Mucosa of stomach (tissue), 1 donor: ENCODE data around the gene KCTD16.

Experiments
- H3K27me3 ChIP-seq: one replicate; pipeline ENCODE4 v1.7.0; 2013; ENCODE audit warnings: mild to moderate bottlenecking, low read length; ENCODE audit not compliant: control insufficient read depth, insufficient read depth
- H3K36me3 ChIP-seq: one replicate; pipeline ENCODE4 v1.7.0; 2013; ENCODE audit warnings: low read length; ENCODE audit not compliant: control insufficient read depth, insufficient read depth
- H3K4me1 ChIP-seq: one replicate; pipeline ENCODE4 v1.7.0; 2013; ENCODE audit warnings: mild to moderate bottlenecking, low read length; ENCODE audit not compliant: control insufficient read depth, insufficient read depth
- H3K4me3 ChIP-seq: one replicate; pipeline ENCODE4 v1.7.0; 2013; ENCODE audit warnings: low read length
- H3K9ac ChIP-seq: one replicate; pipeline ENCODE4 v1.7.0; 2013; ENCODE audit warnings: mild to moderate bottlenecking, low read length, moderate library complexity
- H3K9me3 ChIP-seq: one replicate; pipeline ENCODE4 v1.7.0; 2013; ENCODE audit warnings: mild to moderate bottlenecking, low read length, moderate library complexity; ENCODE audit not compliant: control insufficient read depth
- donor health status: Pancreatic carcinoma.

Gene KCTD16

DNA sequence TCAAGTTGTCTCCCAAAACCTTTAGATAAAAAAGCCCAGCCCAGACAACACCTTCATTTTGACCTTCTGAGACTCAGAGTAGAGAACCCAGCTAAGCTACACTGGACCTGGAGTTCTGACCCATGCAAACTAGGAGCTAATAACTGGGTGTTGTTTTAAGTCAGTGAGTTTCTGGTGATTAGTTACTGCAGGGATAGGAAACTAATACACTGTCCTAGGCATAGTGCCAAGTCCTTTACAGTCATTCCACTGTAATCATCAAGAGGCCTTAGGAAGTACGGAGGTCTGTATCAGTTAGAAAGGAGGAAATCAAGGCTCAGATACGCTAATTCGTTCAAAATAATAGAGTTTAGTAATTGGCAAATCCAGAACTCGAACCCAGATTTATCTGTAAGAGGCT lies 197.9 kb downstream of the KCTD16 start:
- Histone ChIP-seq H3K36me3 (no peaks in the 10 kb centered on the region), H3K4me1 (peaks cover 13% of the 10 kb centered on the region), H3K4me3 (no peak overlapping the region), H3K9ac (no peak overlapping the region), H3K9me3 (no peaks in the 10 kb centered on the region), H3K27me3 (no peaks in the 10 kb centered on the region)

DNA sequence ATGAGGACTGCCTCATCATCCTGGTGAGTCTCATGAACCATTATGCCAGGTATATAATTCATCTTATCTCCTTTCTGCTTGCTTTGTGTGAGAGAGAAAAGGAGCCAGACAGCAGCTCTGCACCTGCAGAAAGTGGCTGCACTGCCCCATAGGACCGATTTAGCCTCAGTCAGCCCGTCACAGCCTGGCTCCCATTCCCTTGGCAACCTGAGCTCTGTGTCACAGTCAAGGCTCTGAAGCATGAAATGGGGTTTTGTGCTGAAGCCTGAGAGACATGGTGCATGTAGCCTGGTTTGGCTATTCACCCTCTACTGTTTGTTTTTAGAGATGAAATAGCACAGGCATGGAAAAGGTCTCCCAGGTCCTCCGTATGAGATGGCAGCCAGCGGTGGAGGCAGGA lies 198.3 kb downstream of the KCTD16 start:
- Histone ChIP-seq H3K9ac (no peak overlapping the region), H3K9me3 (no peaks in the 10 kb centered on the region), H3K36me3 (no peaks in the 10 kb centered on the region), H3K4me3 (no peak overlapping the region), H3K27me3 (no peaks in the 10 kb centered on the region), H3K4me1 (peaks cover 13% of the 10 kb centered on the region)

DNA sequence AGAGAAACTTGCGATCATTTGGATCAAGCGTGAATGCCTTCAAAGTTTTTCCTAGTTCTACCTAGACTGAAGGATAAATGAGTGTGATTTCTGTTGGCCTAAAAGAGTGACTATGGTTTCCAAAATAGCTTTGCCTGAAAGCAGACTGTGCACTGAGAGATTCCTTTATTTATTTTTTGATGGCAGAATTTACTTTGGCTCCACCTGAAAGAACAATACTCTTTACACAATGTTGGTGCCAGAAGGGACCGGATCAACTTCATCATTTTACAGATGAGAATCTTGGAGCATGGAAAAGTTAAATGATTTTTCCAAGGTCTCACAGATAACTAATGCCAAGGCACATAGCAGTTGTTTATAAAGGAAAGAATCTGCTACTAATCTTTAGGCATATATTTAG lies 199.6 kb downstream of the KCTD16 start:
- Histone ChIP-seq H3K9ac (no peak overlapping the region), H3K9me3 (no peaks in the 10 kb centered on the region), H3K4me1 (peaks cover 13% of the 10 kb centered on the region), H3K27me3 (no peaks in the 10 kb centered on the region), H3K4me3 (no peak overlapping the region), H3K36me3 (no peaks in the 10 kb centered on the region)

DNA sequence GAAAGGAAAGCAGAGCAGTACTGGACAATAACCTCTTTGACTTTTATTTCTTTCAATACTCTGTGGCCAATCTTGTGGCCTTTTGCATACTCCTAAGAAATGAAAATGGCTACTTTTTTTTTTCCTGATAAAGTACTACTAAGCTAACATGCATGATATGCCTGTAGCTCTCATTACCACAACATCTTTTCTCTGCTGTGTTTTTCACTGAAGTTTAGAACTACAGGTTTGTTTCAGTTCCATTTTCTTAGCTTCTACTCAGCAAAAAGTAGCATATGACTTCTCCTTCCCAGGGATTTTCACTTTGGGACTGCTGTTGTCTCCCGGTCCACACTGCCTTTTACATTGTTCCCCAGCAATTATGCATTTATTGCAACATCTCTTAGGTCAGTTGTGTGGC lies 204.0 kb downstream of the KCTD16 start:
- H3K36me3 ChIP-seq, result no peaks in the 10 kb centered on the region
- H3K9ac ChIP-seq, result no peak overlapping the region
- H3K27me3 ChIP-seq, result no peaks in the 10 kb centered on the region
- no peak overlapping the region for H3K4me3 ChIP-seq
- peaks cover 3% of the 10 kb centered on the region for H3K4me1 ChIP-seq
- H3K9me3 ChIP-seq, result no peaks in the 10 kb centered on the region

DNA sequence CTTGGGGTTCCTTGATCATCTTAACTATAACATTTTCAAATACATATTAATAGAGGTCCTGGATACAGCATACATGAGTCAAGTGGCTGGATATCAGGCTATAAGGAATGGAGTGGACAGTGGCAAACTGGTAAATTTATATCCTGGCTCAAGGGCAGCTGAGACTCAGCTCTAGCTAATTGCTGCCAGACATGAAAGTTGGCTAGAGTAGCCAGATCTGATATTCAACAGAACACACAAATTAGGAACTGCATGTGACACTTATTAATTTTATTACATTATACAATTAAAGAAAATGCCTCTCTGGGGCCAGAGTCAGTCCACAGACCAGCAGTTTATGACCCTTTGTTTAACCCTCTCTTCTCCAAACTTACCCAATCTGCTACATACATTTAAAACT lies 206.5 kb downstream of the KCTD16 start:
- Histone ChIP-seq H3K9me3 (no peaks in the 10 kb centered on the region), H3K36me3 (no peaks in the 10 kb centered on the region), H3K4me1 (no peaks in the 10 kb centered on the region), H3K27me3 (no peaks in the 10 kb centered on the region), H3K4me3 (no peak overlapping the region), H3K9ac (no peak overlapping the region)

DNA sequence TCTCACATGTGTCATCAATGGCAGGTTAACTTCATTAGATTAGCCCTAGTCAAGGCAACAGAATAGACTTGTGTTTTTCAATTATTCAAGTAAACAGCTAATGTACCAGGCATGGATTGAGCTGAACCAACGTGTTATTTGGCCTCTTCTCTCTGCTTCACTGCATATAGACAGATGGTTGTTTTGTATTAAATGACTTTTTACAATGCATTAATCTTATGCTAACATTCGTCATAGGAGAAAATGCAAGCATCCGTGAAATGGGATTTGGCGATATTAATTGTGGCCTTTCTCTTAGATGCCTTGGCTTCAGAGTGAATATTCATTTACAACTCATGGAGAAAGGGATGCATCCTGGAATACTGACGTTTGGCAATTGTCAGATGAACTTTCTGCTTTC lies 208.0 kb downstream of the KCTD16 start:
- Histone ChIP-seq H3K9me3 (no peaks in the 10 kb centered on the region), H3K4me1 (no peaks in the 10 kb centered on the region), H3K36me3 (no peaks in the 10 kb centered on the region), H3K9ac (no peak overlapping the region), H3K27me3 (no peaks in the 10 kb centered on the region), H3K4me3 (no peak overlapping the region)

DNA sequence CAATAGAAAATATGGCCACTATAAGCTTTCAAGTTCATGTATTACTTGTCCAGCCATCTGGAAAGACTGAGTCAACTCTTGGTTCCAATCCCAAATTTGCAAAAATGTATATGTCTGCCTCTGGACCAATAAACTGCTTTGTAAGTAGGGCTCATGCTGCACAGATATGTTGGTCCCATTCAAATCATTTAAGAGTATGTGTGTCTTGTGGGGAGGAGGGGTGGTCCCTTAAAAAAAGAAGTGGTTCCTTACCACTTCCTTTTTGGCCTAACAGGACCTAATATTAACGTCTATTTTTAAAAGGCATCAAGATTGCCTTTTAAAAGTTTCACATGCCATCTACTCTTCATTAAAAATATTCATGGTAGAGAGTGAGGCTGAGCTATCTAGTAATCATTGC lies 214.9 kb downstream of the KCTD16 start:
- H3K36me3 ChIP-seq, result no peaks in the 10 kb centered on the region
- no peak overlapping the region for H3K9ac ChIP-seq
- H3K9me3 ChIP-seq, result no peaks in the 10 kb centered on the region
- H3K4me3 ChIP-seq, result no peak overlapping the region
- no peaks in the 10 kb centered on the region for H3K27me3 ChIP-seq
- no peaks in the 10 kb centered on the region for H3K4me1 ChIP-seq

DNA sequence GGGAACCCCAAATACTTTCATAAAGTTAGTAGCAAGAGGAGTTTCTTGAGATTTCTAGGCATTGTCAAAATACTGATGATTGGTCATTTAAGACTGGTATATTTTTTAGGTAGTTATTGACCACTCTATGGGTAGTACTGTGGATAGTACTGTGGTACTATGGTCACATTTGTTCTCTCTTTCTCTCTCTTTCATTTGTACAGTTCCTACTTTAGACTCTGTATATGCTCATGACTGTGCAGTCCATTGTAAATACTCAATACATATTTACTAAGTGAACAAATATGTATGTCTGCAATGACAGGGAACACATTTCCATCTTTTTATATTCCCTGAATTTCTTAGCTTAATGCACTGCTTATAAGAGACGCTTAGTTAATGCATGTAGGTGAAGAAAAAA lies 215.6 kb downstream of the KCTD16 start:
- no peaks in the 10 kb centered on the region for H3K4me1 ChIP-seq
- H3K9ac ChIP-seq, result no peak overlapping the region
- H3K4me3 ChIP-seq, result no peak overlapping the region
- no peaks in the 10 kb centered on the region for H3K9me3 ChIP-seq
- H3K36me3 ChIP-seq, result no peaks in the 10 kb centered on the region
- H3K27me3 ChIP-seq, result no peaks in the 10 kb centered on the region

DNA sequence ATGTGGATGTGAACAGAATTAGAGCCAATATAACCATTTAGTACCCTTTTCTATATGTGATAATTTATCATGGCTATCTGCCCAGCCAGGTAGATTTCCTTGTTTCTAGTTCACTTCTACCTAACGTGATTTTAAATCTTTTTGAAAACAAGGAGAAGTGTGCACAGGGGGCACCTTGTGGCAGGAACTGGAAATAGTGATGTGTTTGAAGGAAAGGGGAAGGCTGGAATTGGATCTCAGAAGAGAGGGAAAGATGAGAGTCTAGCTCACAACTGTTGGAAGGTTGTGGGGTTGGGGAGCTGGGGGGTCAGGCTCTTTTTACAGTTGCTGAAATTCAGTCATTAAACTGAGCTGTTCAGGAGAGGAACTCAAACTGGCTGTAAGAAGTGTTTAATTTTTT lies 219.5 kb downstream of the KCTD16 start:
- Histone ChIP-seq H3K9me3 (no peaks in the 10 kb centered on the region), H3K27me3 (no peaks in the 10 kb centered on the region), H3K9ac (no peak overlapping the region), H3K4me3 (no peak overlapping the region), H3K36me3 (no peaks in the 10 kb centered on the region), H3K4me1 (no peaks in the 10 kb centered on the region)

DNA sequence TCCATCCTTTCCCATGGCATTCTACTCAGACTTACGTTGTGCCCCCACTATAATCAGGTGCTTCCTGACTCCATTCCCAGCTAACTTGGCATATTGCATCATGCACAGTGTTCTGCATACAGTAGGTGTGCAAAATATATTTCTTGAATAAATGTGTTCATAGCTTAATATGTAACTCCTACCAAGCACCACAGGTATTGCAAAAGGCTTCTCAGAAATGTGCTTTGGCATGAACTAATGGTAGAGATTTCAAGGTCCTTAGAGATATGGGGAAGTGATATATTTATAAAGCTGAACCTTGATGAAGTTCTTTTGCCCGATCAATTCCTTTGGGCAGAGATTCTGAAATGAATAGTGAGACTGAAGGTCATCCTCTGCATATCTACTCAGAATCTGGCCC lies 220.4 kb downstream of the KCTD16 start:
- Histone ChIP-seq H3K4me3 (no peak overlapping the region), H3K36me3 (no peaks in the 10 kb centered on the region), H3K4me1 (no peaks in the 10 kb centered on the region), H3K9ac (no peak overlapping the region), H3K27me3 (no peaks in the 10 kb centered on the region), H3K9me3 (no peaks in the 10 kb centered on the region)

DNA sequence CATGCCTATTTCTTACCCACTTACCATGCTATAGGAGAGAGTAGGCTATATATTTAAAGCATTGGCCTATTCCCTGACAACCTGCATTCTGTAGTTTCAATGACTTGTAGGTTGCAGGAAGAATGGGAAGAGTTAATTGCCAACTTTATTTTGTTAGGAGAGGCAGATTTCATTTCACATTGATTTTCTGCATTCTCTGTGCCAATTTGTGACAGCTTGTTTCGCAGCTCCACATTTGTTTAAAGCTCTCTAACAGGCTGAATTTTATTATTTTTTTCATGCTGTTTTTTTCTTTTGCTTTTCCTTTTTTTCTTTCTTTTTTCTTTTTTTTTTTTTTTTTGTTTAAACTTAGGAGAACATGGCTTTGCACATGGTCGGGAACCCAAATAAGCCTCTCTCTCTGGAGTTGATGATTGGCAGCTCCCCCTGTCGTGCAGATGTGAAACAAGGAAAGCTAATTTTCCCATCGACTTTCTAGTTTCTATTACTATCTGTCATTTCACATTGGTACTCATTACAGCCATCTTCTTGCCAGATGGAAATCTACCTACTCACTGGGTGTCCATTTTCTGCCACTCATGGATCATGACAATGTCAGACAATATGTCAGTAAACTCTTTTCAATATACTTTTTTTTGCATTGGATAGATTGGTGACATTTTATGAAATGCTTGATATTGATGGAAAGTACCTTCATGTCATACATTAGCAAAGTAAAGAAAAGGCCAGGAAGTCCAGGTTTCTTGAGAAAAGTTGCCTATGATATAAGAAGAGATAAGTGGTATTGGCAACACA lies 223.2 kb downstream of the KCTD16 start:
- H3K9ac ChIP-seq, result no peak overlapping the region
- H3K9me3 ChIP-seq, result no peaks in the 10 kb centered on the region
- H3K4me3 ChIP-seq, result no peak overlapping the region
- no peaks in the 10 kb centered on the region for H3K36me3 ChIP-seq
- H3K27me3 ChIP-seq, result no peaks in the 10 kb centered on the region
- H3K4me1 ChIP-seq, result no peaks in the 10 kb centered on the region

DNA sequence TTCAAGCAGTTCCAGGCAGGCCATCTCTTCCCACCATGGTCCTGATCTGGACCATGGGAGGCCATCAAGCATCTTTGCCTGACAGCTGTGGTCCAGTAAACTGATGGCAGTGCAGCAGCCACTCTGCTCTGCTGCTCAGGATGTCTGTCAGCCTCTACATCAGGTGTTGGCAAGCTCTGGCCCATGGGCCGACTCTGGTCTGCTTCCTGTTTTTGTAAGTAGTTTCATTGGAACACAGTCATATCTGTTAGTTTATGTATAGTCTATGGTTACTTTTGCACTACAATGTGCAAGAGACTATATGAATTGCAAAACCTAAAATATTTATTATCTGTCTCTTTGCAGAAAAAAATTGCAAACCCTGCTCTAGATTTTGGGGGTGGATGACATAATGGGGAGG lies 225.0 kb downstream of the KCTD16 start:
- H3K27me3 ChIP-seq, result no peaks in the 10 kb centered on the region
- no peak overlapping the region for H3K9ac ChIP-seq
- no peaks in the 10 kb centered on the region for H3K4me1 ChIP-seq
- no peak overlapping the region for H3K4me3 ChIP-seq
- H3K9me3 ChIP-seq, result no peaks in the 10 kb centered on the region
- no peaks in the 10 kb centered on the region for H3K36me3 ChIP-seq

DNA sequence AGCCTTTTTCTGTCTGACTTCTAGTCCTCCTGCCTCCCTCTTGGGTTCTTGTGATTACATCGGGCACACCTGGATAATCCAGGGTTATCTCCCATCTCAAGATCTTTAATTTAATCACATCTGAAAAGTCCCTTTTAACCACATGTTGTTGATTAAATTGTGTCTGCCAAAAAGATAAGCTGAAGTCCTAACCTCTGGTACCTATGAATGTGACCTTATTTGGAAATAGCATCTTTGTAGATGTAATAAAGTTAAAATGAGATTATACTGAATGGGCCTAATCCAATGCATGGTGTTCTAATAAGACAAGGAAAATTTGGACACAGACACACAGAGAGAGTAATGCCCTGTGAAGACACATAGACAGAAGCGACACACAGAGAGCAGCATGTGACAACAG lies 232.4 kb downstream of the KCTD16 start:
- Histone ChIP-seq H3K4me3 (no peak overlapping the region), H3K9ac (no peak overlapping the region), H3K9me3 (no peaks in the 10 kb centered on the region), H3K27me3 (no peaks in the 10 kb centered on the region), H3K36me3 (no peaks in the 10 kb centered on the region), H3K4me1 (no peaks in the 10 kb centered on the region)
